BE2C (cell line): ENCODE results near the gene VAT1.

Source experiments
- DNase-seq: peaks from one replicate; pipeline ENCODE4 v3.0.0-alpha.2; 2020
- H3K27me3 ChIP-seq: fragments of 250-450 bp; sonication (Bioruptor Pico); 2 replicates; pipeline ENCODE4 v1.5.1; 2020; ENCODE audit warnings: mild to moderate bottlenecking
- H3K36me3 ChIP-seq: fragments of 250-450 bp; sonication (Bioruptor Pico); 2 replicates; pipeline ENCODE4 v1.5.1; 2020; ENCODE audit warnings: mild to moderate bottlenecking
- H3K4me1 ChIP-seq: fragments of 250-450 bp; sonication (Bioruptor Pico); 2 replicates; pipeline ENCODE4 v1.5.1; 2020
- H3K4me3 ChIP-seq: 2 replicates; pipeline ENCODE4 v1.5.1; 2011; ENCODE audit warnings: low read depth, low read length
- H3K9me3 ChIP-seq: fragments of 250-450 bp; sonication (Bioruptor Pico); 2 replicates; pipeline ENCODE4 v1.5.1; 2020
- CTCF ChIP-seq: IDR thresholded peaks from 2 replicates; pipeline ENCODE4 v1.5.1; 2012; ENCODE audit warnings: mild to moderate bottlenecking, low read depth, low read length

The VAT1 gene

DNA sequence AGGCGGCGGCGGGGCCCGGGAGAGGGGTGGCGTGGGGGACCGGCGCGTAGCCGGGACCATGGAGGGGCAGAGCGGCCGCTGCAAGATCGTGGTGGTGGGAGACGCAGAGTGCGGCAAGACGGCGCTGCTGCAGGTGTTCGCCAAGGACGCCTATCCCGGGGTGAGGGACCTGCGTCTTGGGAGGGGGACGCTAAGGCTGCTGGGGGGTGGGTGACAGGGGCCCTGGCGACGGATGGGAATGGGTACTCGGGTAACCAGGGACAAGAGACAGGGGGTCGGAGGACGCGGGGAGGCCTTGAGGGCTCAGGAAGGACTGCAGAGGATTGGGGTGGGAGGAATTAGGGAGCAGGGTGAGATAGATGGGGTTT lies 3.1 kb upstream of the VAT1 start:
- Histone ChIP-seq H3K4me3 (peak overlapping the region; percentile 87), H3K27me3 (no peaks in the 10 kb centered on the region), H3K9me3 (no peaks in the 10 kb centered on the region), H3K36me3 (no peaks in the 10 kb centered on the region), H3K4me1 (peaks cover 8% of the 10 kb centered on the region)
- TF ChIP-seq CTCF = no peak
- DNase-seq = no peak

- DNase-seq = peak; percentile 96
- no peaks in the 10 kb centered on the region for H3K27me3 ChIP-seq
- H3K9me3 ChIP-seq = no peaks in the 10 kb centered on the region
- peaks cover 5% of the 10 kb centered on the region for H3K4me1 ChIP-seq
- peak within 1 kb of the TSS; percentile 87 for H3K4me3 ChIP-seq
- TF ChIP-seq CTCF = peak; percentile 87
- no peaks in the 10 kb centered on the region for H3K36me3 ChIP-seq
Observed at GRCh38 chr17:43024407-43025289, 2.5 kb upstream of the VAT1 start, which contains the start of gene RND2. RND2 (plus strand) TSS chr17:43025231; CDS start chr17:43025348, 117 bp downstream.

DNA sequence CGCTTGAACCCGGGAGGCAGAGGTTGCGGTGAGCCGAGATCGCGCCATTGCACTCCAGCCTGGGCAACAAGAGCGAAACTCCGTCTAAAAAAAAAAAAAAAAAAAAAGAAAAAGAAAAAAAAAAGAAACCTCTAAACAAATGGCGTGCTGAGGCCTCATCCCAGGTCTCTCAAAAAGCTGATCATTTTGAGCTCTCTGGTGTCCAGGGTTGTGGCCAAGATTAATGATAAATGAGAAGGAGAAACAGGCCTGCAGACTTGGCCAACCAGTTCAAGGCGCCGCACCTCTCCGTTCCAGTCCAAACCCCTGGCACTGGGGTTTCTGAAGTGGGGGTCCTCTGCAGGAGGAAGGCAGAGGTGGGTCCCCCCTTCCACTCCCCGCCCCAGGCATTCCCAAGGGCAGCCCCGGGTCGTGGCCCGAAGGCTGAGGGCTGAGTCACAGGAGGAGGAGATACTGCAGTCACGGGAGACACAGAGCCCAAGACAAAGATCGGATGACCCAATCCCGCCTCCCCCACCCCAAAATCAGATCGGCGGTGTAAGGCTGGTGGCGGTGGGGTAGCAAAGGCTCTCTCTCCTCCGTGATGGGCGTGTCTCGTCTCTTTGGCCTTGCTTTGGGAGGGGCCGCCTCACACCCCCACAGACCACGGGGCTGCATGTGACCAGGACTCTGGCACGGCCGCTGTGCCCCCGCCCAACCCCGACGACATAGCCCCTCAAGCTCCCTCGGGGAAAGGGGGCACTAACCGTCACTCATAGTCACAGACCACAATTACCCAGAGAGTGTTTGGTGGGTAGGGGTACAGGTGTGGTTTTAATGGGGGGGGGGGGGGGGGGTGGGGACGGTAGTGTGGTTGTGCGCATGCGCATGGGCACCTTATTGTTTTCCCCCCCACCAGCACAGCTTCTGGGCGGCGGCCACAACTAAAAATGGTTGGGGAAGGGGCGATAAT lies 1.1 kb downstream of the VAT1 start:
- Histone ChIP-seq H3K27me3 (no peaks in the 10 kb centered on the region), H3K36me3 (peaks cover 6% of the 10 kb centered on the region; the same call in 1 of the 2 replicates), H3K4me1 (peaks cover 16% of the 10 kb centered on the region), H3K9me3 (no peaks in the 10 kb centered on the region), H3K4me3 (peak overlapping the region; percentile 95)
- TF ChIP-seq CTCF = no peak
- peak; percentile 60 for DNase-seq

GRCh38 chr17:43020030-43020621 lies 2.1 kb downstream of the VAT1 start:
- no peak for DNase-seq
- Histone ChIP-seq H3K27me3 (no peaks in the 10 kb centered on the region), H3K4me1 (peaks cover 16% of the 10 kb centered on the region), H3K9me3 (no peaks in the 10 kb centered on the region), H3K4me3 (peak overlapping the region; percentile 14; the same call in 1 of the 2 replicates), H3K36me3 (peaks cover 6% of the 10 kb centered on the region; the same call in 1 of the 2 replicates)
- TF ChIP-seq CTCF = no peak

DNA sequence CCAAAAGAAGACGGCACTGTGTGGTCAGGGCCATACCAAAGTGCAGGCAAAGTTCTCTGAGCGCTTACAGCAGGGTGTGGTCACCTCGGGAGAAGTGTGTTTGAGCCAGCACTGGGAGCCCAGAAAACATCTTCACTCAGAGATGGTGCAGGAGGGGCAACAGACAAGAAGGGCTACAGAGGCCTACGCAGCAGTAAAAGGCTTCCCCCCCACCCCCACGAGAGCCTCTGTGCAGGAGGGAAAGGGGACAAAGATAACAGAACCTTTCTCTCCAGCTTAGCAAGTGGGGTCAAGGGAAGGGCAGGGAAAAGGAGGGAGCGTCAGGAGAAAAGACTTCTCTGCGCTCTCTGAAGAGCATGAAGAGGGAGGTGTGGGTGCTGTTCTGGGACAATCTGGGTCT lies 2.8 kb downstream of the VAT1 start:
- no peak for DNase-seq
- Histone ChIP-seq H3K36me3 (peaks cover 6% of the 10 kb centered on the region; the same call in 1 of the 2 replicates), H3K9me3 (no peaks in the 10 kb centered on the region), H3K4me3 (peak overlapping the region; percentile 14; the same call in 1 of the 2 replicates), H3K27me3 (no peaks in the 10 kb centered on the region), H3K4me1 (peaks cover 16% of the 10 kb centered on the region)
- no peak for TF ChIP-seq CTCF
